HG03571 (cell line): Measurements from ENCODE around the gene ORM2.

Experiments
- ATAC-seq: cut with Tn5 transposase; IDR thresholded peaks from one replicate; pipeline ENCODE4 v1.9.1; 2021; ENCODE audit not compliant: unreplicated experiment

The ORM2 gene

DNA sequence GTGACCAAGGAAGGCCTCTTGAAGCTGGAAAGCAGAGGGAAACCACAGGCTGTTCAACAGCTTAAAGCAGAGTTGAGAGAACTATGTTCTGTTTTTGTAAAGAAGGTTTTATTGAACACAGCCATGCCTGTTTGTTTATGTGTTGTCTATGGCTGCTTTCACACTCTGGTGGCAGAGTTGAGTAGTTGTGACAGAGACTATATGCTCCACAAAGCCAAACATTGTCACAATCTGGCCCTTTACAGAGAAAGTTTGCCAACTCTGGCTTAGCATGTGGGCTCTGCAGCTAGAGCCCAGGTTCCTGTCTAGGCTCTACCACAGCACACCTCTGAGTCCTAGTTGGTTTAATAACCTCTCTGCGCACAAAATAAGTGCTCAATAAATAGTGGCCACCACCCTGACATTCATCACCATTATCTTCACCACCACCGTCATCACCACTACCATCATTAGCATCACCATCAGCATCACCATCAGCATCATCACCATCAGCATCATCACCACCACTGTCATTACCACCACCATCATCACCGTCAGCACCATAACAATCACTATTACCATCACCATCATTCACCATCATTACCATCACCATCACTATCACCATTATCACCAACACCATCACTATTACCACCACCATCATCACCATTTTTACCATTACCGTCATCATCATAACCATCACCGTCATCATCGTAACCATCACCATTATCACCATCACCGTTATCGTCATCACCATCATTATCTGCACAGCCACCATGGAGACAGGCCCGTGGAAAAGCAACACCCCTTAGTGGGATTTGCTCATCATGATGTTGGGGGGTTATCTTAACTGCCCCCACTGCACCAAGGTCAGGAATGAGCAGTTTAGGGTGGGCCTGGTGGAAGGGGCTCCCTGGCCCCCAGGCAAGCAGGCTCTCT is 39.8 kb downstream of the ORM2 start:
- no peak for ATAC-seq

DNA sequence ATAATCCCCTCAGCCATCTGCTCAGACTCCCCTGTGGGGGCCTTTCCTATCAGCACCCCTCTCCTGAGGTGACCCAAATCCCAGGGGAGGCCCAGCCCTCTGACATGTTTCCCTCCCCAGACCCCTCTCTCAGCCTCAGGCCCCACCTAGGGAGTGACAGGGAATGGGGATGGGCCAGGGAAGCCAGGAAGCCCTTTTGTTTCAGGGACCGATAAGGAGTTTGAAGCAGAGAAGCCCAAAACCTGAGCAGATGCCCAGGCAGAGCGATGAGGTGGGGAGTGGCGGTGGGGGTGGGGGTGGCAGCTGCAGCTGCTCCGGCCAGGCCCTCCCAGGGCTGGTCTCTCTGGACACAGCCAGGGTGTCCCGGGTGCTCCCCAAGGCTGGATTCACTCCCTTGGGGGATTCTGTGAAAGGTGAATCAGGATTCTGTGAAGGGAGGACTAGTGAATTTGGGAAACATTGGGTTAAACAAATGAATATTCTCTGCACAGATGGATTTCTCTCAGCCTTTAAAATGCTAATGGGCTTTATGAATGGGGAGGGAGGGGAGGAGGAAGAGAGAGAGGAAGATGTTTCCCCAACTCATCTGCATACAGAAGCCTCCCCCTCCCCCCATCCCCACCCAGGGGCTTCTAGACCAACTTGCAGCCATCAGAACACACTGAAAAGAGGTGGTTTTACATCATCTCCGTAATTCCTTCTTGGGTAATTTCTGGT is 40.7 kb downstream of the ORM2 start:
- no peak for ATAC-seq

DNA sequence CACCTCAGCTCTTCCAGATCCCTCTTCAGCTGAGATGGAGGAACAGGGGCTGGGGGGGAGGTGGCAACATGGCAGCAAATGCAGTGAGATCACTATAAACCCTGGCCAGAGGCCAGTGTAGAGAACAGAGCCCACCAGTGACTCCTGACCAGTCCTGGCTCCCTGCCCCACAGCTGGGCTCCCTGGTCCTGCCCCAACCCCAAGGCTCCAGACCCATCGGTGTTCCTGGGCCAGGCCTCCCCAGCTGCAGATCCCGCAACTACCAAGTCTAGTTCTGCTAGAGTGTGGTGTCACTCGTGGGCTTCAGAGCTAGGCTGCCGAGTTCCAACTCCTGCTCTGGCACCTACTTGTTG is 41.3 kb downstream of the ORM2 start:
- no peak for ATAC-seq

DNA sequence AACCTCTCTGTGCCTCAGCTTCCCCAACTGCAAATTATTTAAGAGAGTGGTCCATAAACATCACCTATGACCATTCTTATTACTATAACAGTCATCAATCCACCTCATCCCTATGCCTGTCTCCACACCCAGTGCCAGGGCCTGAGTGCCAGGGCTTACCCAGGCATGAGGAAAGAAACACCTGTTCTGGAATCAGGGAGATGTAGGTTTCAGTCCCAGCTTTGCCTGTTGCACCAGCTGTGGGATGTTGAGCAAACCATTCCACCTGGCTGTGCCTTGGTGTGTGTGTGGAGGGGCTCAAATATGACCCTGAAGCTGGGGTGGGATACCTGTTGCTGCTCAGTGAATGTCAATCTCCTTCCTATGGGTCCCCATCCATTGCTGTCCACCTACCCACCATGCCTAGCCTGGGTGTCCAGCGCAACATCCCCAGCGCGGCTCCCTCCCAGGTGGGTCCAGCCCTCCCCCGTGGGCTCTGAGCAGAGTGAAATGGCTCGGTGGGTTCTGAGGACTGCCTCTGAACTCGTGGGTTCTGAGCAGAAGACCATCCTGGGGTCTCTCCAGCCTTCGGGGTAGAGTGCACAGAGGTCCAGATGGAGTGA is 41.8 kb downstream of the ORM2 start:
- no peak for ATAC-seq

DNA sequence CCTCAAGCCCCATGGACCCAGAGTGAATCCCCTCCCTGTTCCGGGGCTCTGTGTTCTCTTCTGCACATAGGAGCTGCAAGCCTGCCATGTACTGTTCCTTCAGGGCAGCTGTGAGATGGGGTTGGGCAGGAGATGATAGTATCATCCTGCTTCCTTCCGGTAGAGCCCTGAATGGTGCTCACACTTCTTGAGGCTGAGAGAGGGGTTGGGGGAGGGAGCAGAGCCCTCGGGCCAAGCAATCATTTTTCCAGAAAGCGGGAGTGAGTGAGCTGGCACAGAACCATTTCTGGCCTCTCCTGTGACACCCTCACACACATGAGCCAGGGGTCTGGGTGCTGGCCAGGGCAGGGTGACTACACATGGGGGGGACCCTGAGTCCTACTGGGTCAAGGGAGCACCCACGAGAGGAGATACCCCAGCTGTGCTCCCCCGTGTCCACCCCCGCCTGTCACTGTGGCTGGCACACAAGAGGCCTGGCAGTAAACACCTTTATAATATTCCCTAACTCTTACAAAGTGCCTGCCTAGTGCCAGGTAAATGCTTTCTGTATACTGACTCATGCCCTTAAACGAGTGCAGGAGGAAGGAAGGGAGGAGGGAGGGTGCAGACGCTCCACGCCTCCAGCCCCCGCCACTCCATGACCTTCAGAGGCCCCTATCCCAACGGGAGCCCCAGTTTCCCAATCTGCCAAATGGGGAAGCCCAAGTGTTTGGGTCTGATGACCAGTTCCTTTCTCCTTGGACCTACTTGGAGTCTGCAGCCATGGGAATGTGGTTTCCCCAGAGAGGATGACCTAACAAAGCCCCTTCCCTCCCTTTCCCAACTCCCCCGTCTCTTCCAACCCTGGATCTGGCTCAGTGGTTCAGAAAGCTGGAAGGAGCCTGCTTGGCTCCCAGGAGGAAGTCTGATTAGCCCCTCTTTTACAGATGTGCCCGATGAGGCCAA is 42.6 kb downstream of the ORM2 start:
- peak; percentile 30 for ATAC-seq

DNA sequence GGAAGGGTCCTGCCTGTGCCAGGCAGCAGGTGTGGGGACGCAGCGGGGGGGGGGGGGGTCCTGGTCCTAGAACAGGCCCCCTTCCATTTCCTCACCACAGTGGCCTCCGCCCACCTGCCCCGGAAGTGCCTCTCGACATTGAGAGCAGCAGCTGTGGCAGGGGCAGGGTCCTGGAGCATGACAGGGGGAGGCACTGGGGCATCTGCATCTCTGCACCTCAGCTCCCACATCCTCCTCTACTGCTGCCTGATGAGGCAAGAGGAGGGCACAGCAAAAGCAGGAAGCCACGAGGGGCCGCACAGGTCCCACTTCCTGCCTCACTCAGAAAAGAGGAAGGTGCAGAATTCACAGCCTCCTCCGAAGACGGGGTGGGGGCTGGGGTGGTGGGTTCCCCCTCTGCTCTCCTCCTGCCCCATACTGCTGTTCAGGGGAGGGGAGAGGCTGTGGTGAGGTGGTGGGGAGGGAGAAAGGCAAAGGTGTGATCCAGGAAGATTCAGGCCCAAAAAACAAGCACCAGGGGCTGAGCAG is 43.3 kb downstream of the ORM2 start:
- ATAC-seq, result peak; percentile 93

DNA sequence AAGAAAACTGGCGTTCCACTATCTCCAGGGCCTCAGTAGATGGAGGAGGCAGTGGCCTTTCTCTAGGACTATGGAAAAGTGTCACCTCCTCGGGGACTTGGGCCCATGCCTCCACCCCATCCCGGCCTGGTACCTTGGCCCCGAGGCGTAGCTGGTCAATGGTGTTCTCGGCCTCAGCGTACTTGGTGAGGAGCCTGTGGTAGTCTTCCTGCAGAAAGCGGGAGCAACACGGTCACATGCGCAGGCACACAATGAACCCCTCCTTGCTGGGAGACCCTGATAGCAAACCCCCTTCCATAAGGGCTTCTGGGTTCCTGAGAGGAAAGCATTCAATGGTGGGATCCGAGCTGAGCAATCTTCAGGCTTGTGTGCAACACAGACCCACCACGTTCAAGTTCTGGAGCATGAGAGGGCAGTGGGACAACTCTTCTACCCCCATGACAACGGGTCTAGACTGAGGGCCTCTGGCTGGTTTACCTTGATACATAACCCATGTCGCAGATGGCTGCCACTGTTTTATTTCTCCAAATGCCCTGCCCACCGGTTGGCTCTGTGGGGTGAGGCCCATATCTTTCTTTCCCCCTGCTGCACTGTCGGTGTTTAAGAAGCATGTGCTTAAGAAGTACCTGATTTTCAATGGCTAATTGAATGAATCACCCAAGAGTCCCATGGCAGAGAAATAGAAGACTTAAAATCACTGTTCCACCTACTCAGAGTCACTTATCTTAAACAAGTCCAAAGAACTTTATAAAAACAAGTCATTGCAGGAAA is 44.5 kb downstream of the ORM2 start:
- ATAC-seq, result no peak

DNA sequence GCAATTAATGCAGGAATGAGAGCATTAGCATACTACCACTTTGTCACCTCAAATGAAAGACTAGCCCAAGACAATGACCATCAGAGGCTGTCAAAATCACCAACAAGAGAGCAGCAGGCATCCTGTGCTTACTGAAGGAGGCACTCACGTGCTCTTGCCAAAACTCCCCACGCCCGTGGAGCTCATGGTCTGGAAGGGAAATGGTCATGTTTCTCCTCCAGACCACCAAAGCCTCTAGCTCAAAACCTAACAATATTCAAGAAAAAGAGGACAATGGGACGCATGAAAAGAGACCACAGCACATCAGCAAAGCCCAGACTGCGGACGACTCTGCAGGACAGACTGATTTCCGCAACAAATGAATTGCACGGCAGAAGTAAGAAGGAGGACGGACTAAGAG is 45.3 kb downstream of the ORM2 start:
- ATAC-seq, result no peak

DNA sequence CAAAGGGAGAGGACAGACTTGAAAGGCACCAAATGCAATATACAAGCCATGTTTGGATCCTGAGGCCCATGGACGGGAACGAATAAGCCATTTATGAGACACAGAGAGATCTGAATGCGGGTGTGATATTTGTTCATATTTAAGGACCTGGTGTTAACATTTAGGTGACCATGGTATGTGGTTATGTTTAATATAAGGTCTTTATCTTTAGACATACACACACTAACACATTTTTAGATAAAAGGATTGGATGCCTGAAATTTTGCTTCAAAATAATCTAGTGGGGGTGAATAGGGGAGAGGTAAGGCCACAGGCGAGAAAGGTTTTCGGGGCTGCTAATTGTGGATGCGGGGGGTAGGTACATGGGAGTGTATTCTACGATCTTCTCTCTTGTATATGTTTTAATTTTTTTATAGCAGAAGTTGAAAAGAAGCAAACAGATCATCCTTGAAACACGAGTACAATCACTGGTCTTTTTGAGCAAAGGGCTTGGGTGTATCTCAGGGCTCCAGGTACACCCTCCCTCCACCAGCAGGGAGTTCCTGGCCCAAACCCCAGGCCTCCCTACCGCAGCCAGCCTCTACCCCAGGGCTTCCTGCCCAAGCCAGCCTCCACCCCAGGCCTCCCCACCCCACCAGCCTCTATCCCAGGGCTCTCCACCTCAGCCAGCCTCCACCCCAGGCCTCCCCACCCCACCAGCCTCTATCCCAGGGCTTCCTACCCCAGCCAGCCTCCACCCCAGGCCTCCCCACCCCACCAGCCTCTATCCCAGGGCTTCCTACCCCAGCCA is 45.9 kb downstream of the ORM2 start:
- no peak for ATAC-seq

DNA sequence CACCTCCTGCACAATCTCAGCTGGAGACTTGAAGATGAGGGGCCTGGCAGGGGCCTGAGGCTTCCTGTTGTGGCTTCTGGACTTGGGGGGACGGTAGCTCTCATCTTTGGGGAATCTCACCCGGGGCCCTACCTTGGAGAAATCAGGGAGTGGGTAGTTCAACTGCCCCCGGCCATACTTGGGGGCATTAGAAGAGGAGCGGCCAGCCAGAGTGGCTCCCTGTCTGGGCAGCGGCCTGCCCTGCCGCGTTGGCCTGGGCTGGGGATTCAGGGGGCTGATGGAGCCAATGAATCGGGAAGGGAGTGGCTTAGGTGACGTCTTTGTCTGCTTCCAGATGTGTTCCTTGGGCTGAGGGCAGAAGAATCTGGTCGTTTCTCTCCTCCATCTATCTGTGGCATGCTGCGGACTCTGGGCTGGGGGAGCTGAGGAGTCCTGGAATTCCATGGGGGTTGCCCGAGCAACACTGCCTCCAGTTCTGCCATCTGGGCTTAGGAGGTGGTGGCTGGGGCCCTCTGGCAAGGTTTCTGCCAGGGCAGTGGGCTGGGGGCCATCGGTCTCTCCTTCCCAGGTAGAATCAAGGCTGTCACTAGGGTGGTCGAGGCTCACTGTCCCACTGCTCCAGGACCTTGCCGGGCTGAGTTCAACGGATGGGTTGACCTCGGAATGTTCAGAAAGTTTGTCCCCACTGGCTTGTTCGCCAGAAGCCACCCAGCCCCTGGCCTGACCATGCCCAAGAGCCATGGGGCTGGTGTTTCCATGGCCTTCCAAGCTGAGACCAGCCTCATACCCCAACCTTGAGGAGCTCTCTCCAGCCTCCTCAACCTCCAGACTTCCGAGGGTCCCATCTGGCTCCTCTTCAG is 47.1 kb downstream of the ORM2 start:
- no peak for ATAC-seq

DNA sequence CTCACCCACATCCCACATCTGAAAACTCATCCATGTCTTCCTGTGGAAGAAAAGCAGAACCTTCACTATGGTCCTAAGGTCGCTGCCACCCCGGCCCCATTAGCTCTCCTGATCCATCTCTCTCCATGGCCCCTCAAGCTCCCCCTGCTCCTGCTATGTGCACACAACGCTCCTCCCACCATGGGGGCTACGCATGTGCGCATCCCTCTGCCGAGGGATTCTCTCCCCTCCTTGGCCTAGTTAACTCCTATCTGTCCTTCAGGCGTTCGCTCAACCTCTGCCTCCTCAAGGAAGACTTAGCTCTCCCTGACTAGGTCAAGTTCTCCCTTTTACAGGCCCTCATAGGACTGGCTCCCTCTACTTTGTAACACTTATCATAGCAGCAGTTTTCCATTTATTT is 48.3 kb downstream of the ORM2 start:
- no peak for ATAC-seq

DNA sequence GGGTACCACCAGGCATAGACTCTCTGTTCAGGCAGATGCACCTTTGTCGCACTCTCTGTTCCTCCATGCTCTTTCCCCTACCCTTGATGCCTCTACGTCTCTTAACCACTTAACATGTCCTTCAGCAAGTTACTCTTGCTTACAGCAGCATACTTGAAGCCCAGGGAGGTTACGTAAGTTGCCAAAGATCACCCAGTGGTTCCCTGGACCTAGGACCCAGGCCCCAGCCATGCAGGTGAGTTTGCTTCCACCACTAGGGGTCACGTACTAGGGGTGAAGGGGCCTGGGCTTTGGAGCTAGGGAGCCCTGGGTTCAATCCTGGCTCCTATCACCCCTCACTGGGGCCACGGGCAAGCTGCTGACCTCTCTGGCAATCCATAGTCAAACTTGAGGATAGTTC is 49.2 kb downstream of the ORM2 start:
- ATAC-seq, result no peak
